ENCODE data around the gene IL7R.

Gene IL7R

DNA sequence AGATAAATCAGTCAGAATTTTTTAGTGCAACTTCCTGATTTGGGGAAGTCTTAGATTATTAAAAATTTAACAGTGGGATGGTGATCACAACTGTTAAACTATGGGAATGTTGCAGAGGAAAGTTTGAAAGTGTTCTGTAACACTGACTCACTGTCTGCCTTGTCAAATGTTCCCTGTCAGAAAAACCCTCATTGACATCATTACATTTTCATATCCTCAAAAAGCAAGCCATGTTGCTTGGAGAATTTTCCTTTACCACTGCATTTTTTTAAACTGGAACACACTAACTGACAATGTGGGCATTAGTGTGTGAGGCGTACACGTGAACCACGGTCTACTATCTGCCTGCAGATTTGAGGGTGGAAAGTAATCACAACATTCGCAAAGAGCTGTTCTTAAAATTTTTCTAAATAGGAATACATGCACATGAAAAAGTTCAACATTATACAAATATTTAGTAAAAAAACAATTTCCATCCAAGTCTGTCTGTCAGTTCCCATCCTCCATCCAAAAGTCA is 28.6 kb upstream of the IL7R start:
- TF ChIP-seq CTCF (IDR thresholded peaks at IDR 0.05), result no peak

- no peak for TF ChIP-seq CTCF (IDR thresholded peaks at IDR 0.05)
These were observed 26.1 kb upstream of the IL7R start for GRCh38 chr5:35830587-35830986.

DNA sequence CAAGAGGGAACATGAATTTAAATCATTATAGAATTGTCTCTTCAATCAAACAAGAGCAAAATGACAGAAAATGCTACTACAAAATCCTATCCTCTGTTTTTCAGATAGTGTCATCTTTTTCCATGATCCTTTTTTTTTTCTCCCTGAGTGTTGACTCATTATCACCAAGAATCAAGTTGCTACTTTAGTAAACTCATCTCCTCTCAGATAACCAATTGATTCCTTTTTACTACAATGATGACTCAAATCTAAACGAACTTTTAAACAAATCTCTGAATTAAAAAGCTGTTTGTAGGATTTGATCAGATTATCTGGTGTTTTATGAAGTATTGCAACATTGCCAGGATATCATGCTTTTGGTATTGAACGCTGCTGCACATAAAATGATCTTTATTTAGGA is 23.9 kb upstream of the IL7R start:
- TF ChIP-seq CTCF (IDR thresholded peaks at IDR 0.05), result no peak

GRCh38 chr5:35833224-35833623 is 23.5 kb upstream of the IL7R start:
- TF ChIP-seq CTCF (IDR thresholded peaks at IDR 0.05), result no peak

DNA sequence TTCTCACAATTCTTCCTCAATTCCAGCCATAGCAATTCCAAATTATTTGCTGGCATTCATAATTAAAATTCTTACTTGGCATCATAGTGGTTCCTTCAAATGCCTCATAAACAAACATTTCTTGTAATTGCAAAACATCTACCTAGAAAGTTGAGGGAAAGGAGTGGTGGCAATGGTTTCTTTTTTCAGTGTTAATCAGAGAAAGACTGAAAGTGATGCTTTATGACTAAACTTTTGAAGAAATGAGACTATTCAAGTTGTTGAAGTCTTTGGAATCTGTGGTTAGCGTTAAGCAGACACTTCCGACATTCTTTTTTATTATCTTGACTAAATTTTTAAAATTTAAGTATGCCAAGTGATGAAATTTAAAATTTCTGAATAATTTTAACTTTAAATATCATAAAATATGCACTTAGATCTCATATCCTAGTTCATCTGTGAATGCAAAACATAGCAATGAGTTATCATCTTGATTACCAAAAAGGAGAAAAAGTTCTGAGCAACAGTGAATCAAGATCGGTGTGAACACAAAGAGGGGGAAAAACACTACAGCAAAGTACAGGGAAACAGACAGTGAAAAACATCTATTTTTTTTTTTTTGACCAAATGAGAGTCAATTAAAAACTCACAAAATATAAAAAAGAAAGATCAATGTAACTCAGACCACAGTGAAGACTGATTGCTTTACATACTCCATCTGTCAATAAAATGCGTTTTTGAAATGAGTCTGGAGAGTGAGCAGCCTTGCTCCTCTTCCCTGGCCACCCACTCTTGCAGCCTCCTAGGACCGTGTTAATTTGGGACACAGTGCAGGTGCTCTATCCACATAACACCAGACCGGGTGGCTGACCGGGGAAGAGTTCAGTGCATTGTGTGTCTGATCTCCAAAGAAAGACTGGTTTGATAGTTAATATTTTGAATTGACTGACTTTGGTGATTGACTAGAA is 20.6 kb upstream of the IL7R start:
- TF ChIP-seq CTCF (IDR thresholded peaks at IDR 0.05), result no peak

DNA sequence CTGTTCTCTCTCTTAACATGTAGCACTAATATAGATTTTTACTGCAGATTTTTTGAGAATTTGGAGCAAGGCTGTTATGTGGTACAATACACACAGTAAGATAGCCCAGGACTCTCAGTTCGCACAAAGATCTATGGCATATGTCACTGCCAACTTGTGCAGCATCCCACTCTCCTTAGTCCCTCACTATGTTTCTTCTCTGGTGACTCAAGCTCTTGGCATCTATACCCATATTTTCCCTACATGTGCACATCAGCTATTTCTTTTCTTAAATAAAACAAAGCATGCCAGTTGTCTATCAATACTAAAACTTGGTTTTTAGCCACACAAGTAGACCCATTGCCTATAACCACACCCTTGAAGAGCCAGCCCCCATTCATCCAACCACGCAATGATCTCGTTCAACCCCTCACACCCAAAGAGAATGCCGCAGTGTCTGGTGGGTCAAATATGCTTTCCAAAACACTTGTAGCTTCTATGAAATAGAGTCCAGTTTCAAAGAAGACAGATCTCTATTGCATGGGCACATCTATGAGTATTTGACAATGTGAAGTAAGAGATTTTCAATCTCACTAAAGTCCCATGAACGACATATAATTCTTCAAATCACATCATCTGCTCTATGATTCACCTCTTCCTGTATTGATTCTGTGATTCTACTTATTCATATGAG is 18.2 kb upstream of the IL7R start:
- no peak for TF ChIP-seq CTCF (IDR thresholded peaks at IDR 0.05)

DNA sequence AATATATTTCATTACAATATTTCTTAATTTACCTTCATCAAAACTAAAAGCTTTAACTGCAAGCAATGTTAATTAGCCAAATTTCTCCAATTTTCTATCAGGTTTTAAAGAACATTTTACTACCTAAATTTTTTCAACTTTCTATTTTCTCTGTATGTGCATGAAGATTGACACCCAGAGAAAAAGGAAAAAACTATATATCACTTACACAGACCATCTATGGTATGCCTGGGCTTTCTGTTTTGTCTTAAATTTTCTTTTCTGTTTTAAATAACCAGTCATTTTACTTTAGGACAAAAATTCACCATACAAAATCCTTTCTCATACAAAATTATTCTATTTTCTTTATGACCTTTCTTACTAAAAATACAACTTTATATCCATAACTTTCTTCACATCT is 13.8 kb upstream of the IL7R start:
- TF ChIP-seq CTCF (IDR thresholded peaks at IDR 0.05), result no peak
